Colonic mucosa (tissue), 4 donors: ENCODE results near the gene TACC2. TPM values are rescaled to one million over a fixed set of nuclear protein-coding genes. Genes with fewer than 3 reads are reported as not detected.

Experiments
- DNase-seq: peaks from one replicate; pipeline ENCODE4 v3.0.0-alpha.2; 2020
- H3K27ac ChIP-seq: fragments of 200-600 bp; one replicate; pipeline ENCODE4 v1.8.0; 2021
- H3K27me3 ChIP-seq: fragments of 200-600 bp; one replicate; pipeline ENCODE4 v1.8.0; 2021
- H3K36me3 ChIP-seq: fragments of 200-600 bp; one replicate; pipeline ENCODE4 v1.8.0; 2021
- H3K4me1 ChIP-seq: fragments of 200-600 bp; one replicate; pipeline ENCODE4 v1.8.0; 2021; ENCODE audit warnings: mild to moderate bottlenecking
- H3K4me3 ChIP-seq: fragments of 200-600 bp; one replicate; pipeline ENCODE4 v1.8.0; 2021
- H3K9ac ChIP-seq, 2 donors: one replicate each; pipeline ENCODE4 v1.7.0; 2013; ENCODE audit warnings: control low read depth in 2 of 2, low read depth in 2 of 2, low read length in 2 of 2
- H3K9me3 ChIP-seq: fragments of 200-600 bp; one replicate; pipeline ENCODE4 v1.8.0; 2021
- intact Hi-C: fragments of 100-400 bp; cut with DNase I; formaldehyde crosslinking; loops from one replicate; pipeline ENCODE4 v1.14.1; 2022
- total RNA-seq, 2 donors: library from RNA; stranded (reverse); fragmentation: NEBNext Ultra II Directional in 1 of 2; extraction: Animal tissue kit (Norgen Biotek cat#: 25700) in 1 of 2; gene quantifications; one replicate each; pipeline ENCODE4 v1.2.1, GENCODE V29; 2021
- TF ChIP-seq, protein P1 (sequence below): fragments of 200-600 bp; IDR thresholded peaks from one replicate; pipeline ENCODE4 v1.8.0; 2022; ENCODE audit warnings: antibody characterized with exemption, mild to moderate bottlenecking
- donor health status: healthy.
- donor health status: DM: no; HTN: no; CAD: no.
- donor health status: DM: no; HTN: no; CAD: no.

Gene TACC2
- 10 to 100 TPM; 90.0 to 93.2 TPM for total RNA-seq

DNA sequence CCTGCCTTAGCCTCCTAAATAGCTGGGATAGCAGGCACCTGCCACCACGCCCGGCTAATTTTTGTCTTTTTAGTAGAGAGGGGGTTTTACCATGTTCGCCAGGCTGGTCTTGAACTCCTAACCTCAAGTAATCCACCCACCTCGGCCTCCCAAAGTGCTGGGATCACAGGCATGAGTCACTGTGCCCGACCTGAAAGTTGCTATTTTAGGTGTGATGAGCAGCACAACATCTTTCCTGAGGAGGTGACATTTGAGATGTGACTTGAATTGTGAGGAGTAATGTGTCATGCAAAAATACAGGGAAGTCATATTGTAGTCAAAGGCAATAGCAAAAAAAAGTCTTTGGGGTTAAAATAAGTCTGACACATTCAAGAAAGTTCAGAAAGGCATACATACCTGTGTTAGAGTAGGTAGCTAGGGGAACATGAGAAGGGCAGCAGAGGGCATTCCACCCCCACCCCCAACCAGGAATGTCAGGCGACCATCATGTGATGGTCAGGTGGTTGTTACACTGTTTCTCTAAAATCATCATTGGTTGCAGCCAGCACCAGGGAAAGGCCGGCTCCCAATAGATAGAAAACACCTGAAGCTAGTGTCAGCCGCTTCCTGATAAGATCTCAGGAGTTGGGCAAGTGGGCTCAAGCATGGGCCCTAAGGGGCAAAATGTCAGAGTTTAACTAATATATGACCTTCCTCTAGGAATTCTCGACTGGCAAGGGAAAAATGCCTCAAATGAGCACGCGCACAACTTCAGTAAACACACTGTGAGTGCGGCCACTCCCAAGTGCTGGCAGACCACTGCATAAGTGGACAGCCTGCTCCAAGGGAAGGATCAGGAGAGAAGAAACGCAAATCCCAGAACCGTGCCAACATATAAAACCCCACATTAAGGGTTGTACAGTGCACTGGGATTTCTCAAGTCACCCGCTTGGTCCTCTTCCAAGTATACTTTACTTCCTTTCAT lies at the start of gene TACC2:
Gene TACC2 (plus strand): TSS at position 803 of the 964 bp plus-strand sequence. CDS start 32,819 bp downstream, outside the sequence.
- Histone ChIP-seq H3K9ac (peak within 1 kb of the TSS in 1 of 2 donors; percentile 34), H3K27me3 (no peaks in the 10 kb centered on the region), H3K4me1 (no peaks in the 10 kb centered on the region), H3K27ac (no peak within 1 kb of the TSS), H3K4me3 (no peak within 1 kb of the TSS), H3K36me3 (no peaks in the 10 kb centered on the region), H3K9me3 (no peaks in the 10 kb centered on the region)
- TF ChIP-seq, protein P1, sequence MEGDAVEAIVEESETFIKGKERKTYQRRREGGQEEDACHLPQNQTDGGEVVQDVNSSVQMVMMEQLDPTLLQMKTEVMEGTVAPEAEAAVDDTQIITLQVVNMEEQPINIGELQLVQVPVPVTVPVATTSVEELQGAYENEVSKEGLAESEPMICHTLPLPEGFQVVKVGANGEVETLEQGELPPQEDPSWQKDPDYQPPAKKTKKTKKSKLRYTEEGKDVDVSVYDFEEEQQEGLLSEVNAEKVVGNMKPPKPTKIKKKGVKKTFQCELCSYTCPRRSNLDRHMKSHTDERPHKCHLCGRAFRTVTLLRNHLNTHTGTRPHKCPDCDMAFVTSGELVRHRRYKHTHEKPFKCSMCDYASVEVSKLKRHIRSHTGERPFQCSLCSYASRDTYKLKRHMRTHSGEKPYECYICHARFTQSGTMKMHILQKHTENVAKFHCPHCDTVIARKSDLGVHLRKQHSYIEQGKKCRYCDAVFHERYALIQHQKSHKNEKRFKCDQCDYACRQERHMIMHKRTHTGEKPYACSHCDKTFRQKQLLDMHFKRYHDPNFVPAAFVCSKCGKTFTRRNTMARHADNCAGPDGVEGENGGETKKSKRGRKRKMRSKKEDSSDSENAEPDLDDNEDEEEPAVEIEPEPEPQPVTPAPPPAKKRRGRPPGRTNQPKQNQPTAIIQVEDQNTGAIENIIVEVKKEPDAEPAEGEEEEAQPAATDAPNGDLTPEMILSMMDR, result no peak
- intact Hi-C loops, result no loop called here
- DNase-seq, result no peak

GRCh38 chr10:121941532-121941931 lies 47.4 kb upstream of the TACC2 start:
- intact Hi-C loops, result no loop called here

GRCh38 chr10:121942749-121943416 lies 46.1 kb upstream of the TACC2 start:
- no peaks in the 10 kb centered on the region for H3K27me3 ChIP-seq
- H3K4me1 ChIP-seq, result no peaks in the 10 kb centered on the region
- H3K9ac ChIP-seq, result peak overlapping the region in 1 of 2 donors; percentile 29
- H3K36me3 ChIP-seq, result no peaks in the 10 kb centered on the region
- no peaks in the 10 kb centered on the region for H3K9me3 ChIP-seq
- TF ChIP-seq, protein P1, result no peak
- DNase-seq, result no peak
- H3K27ac ChIP-seq, result peak overlapping the region; percentile 15
- intact Hi-C loops, result no loop called here
- H3K4me3 ChIP-seq, result no peak overlapping the region

More at GRCh38 chr10:121941532-121941931, 47.4 kb upstream of the TACC2 start:
- no peak overlapping the region for H3K27ac ChIP-seq
- TF ChIP-seq, protein P1, result no peak
- no peaks in the 10 kb centered on the region for H3K9me3 ChIP-seq
- H3K4me3 ChIP-seq, result no peak overlapping the region
- DNase-seq, result no peak
- H3K4me1 ChIP-seq, result no peaks in the 10 kb centered on the region
- no peaks in the 10 kb centered on the region for H3K36me3 ChIP-seq
- no peaks in the 10 kb centered on the region for H3K27me3 ChIP-seq
- H3K9ac ChIP-seq, result no peak overlapping the region

- TF ChIP-seq, protein P1, result no peak
- Histone ChIP-seq H3K4me3 (no peak overlapping the region), H3K4me1 (no peaks in the 10 kb centered on the region), H3K36me3 (no peaks in the 10 kb centered on the region), H3K27ac (no peak overlapping the region), H3K9ac (no peak overlapping the region), H3K27me3 (no peaks in the 10 kb centered on the region), H3K9me3 (no peaks in the 10 kb centered on the region)
- intact Hi-C loops, result no loop called here
- DNase-seq, result no peak
Observed at GRCh38 chr10:121947343-121948330, 41.3 kb upstream of the TACC2 start.

DNA sequence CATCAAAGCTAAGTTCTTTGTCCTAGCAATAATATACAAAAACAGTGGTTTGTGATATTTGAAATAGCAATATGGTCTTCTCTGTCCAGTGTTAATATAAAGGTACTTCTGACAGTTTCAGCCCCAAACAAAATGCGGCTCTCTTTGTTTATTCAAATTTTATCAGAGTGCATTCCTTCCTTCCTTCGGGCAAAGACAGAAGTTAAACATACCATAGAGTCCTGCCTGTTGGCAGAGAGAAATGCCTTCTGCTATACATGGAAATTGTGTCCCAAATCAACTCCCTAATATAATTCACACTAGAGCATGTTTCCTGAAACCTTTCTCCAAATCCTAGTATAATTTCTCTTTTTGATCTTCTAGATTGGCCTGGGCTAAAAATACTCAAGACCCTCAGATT lies 39.9 kb upstream of the TACC2 start:
- TF ChIP-seq, protein P1, result no peak

More for the DNA sequence above, 39.9 kb upstream of the TACC2 start:
- Histone ChIP-seq H3K4me3 (no peak overlapping the region), H3K27ac (no peak overlapping the region), H3K27me3 (no peaks in the 10 kb centered on the region), H3K36me3 (no peaks in the 10 kb centered on the region), H3K9me3 (no peaks in the 10 kb centered on the region), H3K9ac (no peak overlapping the region), H3K4me1 (no peaks in the 10 kb centered on the region)
- no peak for DNase-seq
- intact Hi-C loops, result no loop called here
